ENCODE data around the gene SSTR3.

Gene SSTR3

DNA sequence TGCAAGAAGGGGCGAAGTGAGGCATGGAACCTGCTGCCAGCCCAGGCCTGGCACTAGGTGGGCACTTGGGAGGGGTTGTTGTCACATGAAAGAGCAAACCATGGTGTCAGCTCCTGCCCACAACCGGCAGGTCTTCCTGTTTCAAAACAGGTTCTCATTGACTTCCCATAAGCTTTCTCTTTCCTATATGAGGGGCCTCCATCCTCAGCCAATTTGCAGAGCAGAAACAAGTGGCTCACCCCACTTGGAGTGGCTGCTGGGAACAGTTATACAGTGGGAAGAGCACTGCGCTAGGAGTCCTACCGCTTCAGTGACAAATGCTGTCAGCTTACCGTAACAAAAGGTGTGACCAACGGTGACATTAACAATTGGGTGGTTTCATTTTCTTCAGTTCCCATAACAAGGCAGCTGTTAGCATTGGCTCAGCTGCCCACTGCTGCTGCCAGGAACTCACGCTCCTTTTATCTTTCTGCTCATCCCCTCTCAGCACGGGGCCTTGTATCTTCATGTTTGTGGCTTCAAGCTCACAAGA is 10.2 kb upstream of the SSTR3 start:
- no peak for TF ChIP-seq SNAI2 (CRISPR knock-in tag; IDR thresholded peaks at IDR 0.05)
- no peak for TF ChIP-seq ISL1 (CRISPR knock-in tag; IDR thresholded peaks at IDR 0.05)
- no peak for TF ChIP-seq ZFP30 (CRISPR knock-in tag; IDR thresholded peaks at IDR 0.05)
- no peak for TF ChIP-seq TCF4 (CRISPR knock-in tag; IDR thresholded peaks at IDR 0.05; ENCODE audit: borderline replicate concordance)
- no peak for TF ChIP-seq ZNF70 (CRISPR knock-in tag; IDR thresholded peaks at IDR 0.05)
- TF ChIP-seq, protein P1, sequence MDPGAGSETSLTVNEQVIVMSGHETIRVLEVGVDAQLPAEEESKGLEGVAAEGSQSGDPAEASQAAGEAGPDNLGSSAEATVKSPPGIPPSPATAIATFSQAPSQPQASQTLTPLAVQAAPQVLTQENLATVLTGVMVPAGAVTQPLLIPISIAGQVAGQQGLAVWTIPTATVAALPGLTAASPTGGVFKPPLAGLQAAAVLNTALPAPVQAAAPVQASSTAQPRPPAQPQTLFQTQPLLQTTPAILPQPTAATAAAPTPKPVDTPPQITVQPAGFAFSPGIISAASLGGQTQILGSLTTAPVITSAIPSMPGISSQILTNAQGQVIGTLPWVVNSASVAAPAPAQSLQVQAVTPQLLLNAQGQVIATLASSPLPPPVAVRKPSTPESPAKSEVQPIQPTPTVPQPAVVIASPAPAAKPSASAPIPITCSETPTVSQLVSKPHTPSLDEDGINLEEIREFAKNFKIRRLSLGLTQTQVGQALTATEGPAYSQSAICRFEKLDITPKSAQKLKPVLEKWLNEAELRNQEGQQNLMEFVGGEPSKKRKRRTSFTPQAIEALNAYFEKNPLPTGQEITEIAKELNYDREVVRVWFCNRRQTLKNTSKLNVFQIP (CRISPR knock-in tag; IDR thresholded peaks at IDR 0.05; ENCODE audit: borderline replicate concordance, low read depth): no peak
- TF ChIP-seq OSR1 (CRISPR knock-in tag; IDR thresholded peaks at IDR 0.05): no peak
- TF ChIP-seq BACH2 (CRISPR knock-in tag; IDR thresholded peaks at IDR 0.05; ENCODE audit: borderline replicate concordance): no peak
- TF ChIP-seq CSDC2 (CRISPR knock-in tag; IDR thresholded peaks at IDR 0.05): no peak
- no peak for ATAC-seq

DNA sequence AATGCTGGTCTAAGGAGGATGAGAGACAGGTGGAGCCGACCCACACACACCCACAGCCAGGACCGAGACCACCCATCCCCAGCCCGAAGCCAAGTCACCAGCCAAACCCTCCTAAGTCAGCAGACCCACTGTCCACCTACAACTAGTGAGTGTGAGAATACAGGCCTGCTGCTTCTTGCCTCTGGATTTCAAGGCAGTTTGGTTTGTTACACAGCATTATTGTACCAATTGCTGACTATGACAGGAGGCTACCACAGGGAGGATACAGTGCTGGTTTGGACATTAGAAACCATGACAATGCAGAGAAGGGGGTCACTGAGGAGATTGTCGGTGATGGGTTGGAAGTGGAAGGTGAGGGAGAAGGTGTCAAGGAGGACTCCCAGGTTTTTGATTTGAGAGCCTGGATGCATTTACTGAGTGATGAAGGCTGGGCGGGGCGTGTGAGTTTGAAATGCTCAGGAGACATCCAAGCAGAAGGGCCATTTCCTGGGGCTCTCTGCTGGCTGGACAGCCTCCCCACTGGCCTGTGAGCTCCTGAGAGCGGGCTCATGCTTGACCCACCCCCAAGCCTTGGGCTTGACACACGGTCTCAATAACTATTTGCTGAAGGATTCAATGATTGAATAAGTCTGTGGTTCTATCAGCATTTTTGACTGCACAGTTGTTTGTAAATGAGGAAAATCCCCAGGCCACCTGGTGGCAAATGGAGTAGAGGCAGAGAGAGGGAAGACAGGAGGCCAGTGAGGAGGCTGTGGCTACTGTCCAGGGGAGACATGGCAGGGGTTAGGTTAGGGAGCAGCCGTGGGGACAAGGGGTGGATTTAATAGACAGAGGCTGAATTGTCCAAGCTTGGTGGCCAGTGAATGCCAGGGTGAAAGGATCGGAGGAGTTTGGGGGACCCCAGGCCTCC is 9.4 kb upstream of the SSTR3 start:
- TF ChIP-seq ZNF70 (CRISPR knock-in tag; IDR thresholded peaks at IDR 0.05) (no peak), ARNTL (CRISPR knock-in tag; IDR thresholded peaks at IDR 0.05; ENCODE audit: borderline replicate concordance, low read depth) (no peak), PPARA (CRISPR knock-in tag; IDR thresholded peaks at IDR 0.05; ENCODE audit: borderline replicate concordance) (no peak), GLIS3 (CRISPR knock-in tag; IDR thresholded peaks at IDR 0.05) (no peak), ESRRG (CRISPR knock-in tag; IDR thresholded peaks at IDR 0.05) (no peak), RARB (CRISPR knock-in tag; IDR thresholded peaks at IDR 0.05) (no peak), ZNF8 (CRISPR knock-in tag; IDR thresholded peaks at IDR 0.05) (no peak), ZFP30 (CRISPR knock-in tag; IDR thresholded peaks at IDR 0.05) (no peak), ZFP3 (CRISPR knock-in tag; IDR thresholded peaks at IDR 0.05) (no peak), OSR1 (CRISPR knock-in tag; IDR thresholded peaks at IDR 0.05) (no peak), ISL1 (CRISPR knock-in tag; IDR thresholded peaks at IDR 0.05) (no peak), BACH2 (CRISPR knock-in tag; IDR thresholded peaks at IDR 0.05; ENCODE audit: borderline replicate concordance) (no peak)
- TF ChIP-seq, protein P2, sequence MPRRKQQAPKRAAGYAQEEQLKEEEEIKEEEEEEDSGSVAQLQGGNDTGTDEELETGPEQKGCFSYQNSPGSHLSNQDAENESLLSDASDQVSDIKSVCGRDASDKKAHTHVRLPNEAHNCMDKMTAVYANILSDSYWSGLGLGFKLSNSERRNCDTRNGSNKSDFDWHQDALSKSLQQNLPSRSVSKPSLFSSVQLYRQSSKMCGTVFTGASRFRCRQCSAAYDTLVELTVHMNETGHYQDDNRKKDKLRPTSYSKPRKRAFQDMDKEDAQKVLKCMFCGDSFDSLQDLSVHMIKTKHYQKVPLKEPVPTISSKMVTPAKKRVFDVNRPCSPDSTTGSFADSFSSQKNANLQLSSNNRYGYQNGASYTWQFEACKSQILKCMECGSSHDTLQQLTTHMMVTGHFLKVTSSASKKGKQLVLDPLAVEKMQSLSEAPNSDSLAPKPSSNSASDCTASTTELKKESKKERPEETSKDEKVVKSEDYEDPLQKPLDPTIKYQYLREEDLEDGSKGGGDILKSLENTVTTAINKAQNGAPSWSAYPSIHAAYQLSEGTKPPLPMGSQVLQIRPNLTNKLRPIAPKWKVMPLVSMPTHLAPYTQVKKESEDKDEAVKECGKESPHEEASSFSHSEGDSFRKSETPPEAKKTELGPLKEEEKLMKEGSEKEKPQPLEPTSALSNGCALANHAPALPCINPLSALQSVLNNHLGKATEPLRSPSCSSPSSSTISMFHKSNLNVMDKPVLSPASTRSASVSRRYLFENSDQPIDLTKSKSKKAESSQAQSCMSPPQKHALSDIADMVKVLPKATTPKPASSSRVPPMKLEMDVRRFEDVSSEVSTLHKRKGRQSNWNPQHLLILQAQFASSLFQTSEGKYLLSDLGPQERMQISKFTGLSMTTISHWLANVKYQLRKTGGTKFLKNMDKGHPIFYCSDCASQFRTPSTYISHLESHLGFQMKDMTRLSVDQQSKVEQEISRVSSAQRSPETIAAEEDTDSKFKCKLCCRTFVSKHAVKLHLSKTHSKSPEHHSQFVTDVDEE (CRISPR knock-in tag; IDR thresholded peaks at IDR 0.05): no peak
- TF ChIP-seq, protein P3, sequence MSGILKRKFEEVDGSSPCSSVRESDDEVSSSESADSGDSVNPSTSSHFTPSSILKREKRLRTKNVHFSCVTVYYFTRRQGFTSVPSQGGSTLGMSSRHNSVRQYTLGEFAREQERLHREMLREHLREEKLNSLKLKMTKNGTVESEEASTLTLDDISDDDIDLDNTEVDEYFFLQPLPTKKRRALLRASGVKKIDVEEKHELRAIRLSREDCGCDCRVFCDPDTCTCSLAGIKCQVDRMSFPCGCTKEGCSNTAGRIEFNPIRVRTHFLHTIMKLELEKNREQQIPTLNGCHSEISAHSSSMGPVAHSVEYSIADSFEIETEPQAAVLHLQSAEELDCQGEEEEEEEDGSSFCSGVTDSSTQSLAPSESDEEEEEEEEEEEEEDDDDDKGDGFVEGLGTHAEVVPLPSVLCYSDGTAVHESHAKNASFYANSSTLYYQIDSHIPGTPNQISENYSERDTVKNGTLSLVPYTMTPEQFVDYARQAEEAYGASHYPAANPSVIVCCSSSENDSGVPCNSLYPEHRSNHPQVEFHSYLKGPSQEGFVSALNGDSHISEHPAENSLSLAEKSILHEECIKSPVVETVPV (CRISPR knock-in tag; IDR thresholded peaks at IDR 0.05): no peak
- TF ChIP-seq, protein P4, sequence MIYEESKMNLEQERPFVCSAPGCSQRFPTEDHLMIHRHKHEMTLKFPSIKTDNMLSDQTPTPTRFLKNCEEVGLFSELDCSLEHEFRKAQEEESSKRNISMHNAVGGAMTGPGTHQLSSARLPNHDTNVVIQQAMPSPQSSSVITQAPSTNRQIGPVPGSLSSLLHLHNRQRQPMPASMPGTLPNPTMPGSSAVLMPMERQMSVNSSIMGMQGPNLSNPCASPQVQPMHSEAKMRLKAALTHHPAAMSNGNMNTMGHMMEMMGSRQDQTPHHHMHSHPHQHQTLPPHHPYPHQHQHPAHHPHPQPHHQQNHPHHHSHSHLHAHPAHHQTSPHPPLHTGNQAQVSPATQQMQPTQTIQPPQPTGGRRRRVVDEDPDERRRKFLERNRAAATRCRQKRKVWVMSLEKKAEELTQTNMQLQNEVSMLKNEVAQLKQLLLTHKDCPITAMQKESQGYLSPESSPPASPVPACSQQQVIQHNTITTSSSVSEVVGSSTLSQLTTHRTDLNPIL (CRISPR knock-in tag; IDR thresholded peaks at IDR 0.05; ENCODE audit: low read depth): no peak
- TF ChIP-seq, protein P1 (CRISPR knock-in tag; IDR thresholded peaks at IDR 0.05; ENCODE audit: borderline replicate concordance, low read depth): no peak
- ATAC-seq: no peak

DNA sequence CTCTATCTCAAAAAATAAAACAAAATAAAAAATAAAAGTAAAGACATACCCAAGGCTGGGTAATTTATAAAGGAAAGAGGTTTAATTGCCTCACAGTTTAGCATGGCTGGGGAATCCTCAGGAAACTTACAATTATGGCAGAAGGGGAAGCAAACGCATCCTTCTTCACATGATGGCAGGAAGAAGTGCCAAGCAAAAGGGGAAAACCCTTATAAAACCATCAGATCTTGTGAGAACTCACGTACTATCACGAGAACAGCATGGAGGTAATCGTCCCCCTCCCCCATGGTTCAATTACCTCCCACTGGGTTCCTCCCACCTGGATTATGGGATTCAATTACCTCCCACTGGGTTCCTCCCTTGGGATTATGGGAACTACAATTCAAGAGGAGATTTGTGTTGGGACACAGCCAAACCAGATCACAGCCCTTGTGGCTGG is 8.3 kb upstream of the SSTR3 start:
- TF ChIP-seq GLIS3 (CRISPR knock-in tag; IDR thresholded peaks at IDR 0.05) (no peak), ARNTL (CRISPR knock-in tag; IDR thresholded peaks at IDR 0.05; ENCODE audit: borderline replicate concordance, low read depth) (no peak), ZFP3 (CRISPR knock-in tag; IDR thresholded peaks at IDR 0.05) (no peak), ZC3H10 (CRISPR knock-in tag; IDR thresholded peaks at IDR 0.05) (no peak), SNAI2 (CRISPR knock-in tag; IDR thresholded peaks at IDR 0.05) (no peak), TCF4 (CRISPR knock-in tag; IDR thresholded peaks at IDR 0.05; ENCODE audit: borderline replicate concordance) (no peak), PPARA (CRISPR knock-in tag; IDR thresholded peaks at IDR 0.05; ENCODE audit: borderline replicate concordance) (no peak), ZNF70 (CRISPR knock-in tag; IDR thresholded peaks at IDR 0.05) (no peak), ZNF8 (CRISPR knock-in tag; IDR thresholded peaks at IDR 0.05) (no peak), ESRRG (CRISPR knock-in tag; IDR thresholded peaks at IDR 0.05) (no peak)
- TF ChIP-seq, protein P2 (CRISPR knock-in tag; IDR thresholded peaks at IDR 0.05): no peak
- TF ChIP-seq, protein P3 (CRISPR knock-in tag; IDR thresholded peaks at IDR 0.05): no peak

More for the DNA sequence above, 8.3 kb upstream of the SSTR3 start:
- ATAC-seq: no peak

Data from SK-N-SH treated with all-trans-retinoic acid at 6 μM for 48 hours (cell line).